Right cardiac atrium (tissue), 5 donors: ENCODE results near the gene TSTD2. TPM values are rescaled to one million over a fixed set of nuclear protein-coding genes. Genes with fewer than 3 reads are reported as not detected.

Source experiments
- ATAC-seq, 2 donors: fragments of 200-7000 bp; cut with Tn5 transposase; one replicate each; pipeline versions ENCODE4 v1.8.0 to v1.9.1; 2020; ENCODE audit warnings: moderate library complexity in 2 of 2, mild to moderate bottlenecking in 1 of 2
- DNase-seq, 3 donors: peaks; one replicate each; pipeline ENCODE4 v3.0.0-alpha.2; 2020
- H3K27ac ChIP-seq: one replicate; pipeline ENCODE4 v1.5.1; 2013; ENCODE audit warnings: mild to moderate bottlenecking, low read length, control low read depth, moderate library complexity
- H3K27me3 ChIP-seq: one replicate; pipeline ENCODE4 v1.6.1; 2013; ENCODE audit not compliant: control insufficient read depth, insufficient read depth
- H3K4me1 ChIP-seq: one replicate; pipeline ENCODE4 v1.6.1; 2013; ENCODE audit warnings: low read length; ENCODE audit not compliant: control insufficient read depth, insufficient read depth
- H3K4me3 ChIP-seq: one replicate; pipeline ENCODE4 v1.5.1; 2013; ENCODE audit warnings: low read length, control low read depth
- H3K9me3 ChIP-seq: one replicate; pipeline ENCODE4 v1.6.1; 2013; ENCODE audit warnings: low read length; ENCODE audit not compliant: control insufficient read depth
- WGBS: extraction: QIAGEN DNeasy Blood & Tissue Kit; methylation state at CpG from one replicate; pipeline ENCODE4 v1.1.7; 2013; 5-methylcytosine and 5-hydroxymethylcytosine counted together
- intact Hi-C, 4 donors: fragments of 100-400 bp; cut with DNase I; formaldehyde crosslinking; loops; one replicate each; pipeline versions ENCODE4 v1.11.0 to v1.14.0; 2022 to 2023
- polyA plus RNA-seq: library from polyadenylated mRNA; stranded (reverse); fragments of 200-250 nt; gene quantifications from one replicate; pipeline ENCODE4 v1.2.3, GENCODE V29; 2013
- total RNA-seq, 4 donors: library from RNA; stranded (reverse); fragmentation: NEBNext Ultra II Directional; extraction: Animal tissue kit (Norgen Biotek cat#: 25700); gene quantifications; one replicate each; pipeline ENCODE4 v1.2.1, GENCODE V29; 2021
- donor health status: healthy with polysubstance abuse.
- donor health status: DM: no; HTN: yes; CAD: no.
- donor health status: DM: no; HTN: no; CAD: no.
- donor health status: DM: no; HTN: yes; CAD: no; lungs with severe emphysema.
- donor health status: DM: yes; HTN: yes; CAD: no.

TSTD2 gene
- total and polyA plus RNA-seq, 5 donors: 14.0 to 29.5 (median 22.9) TPM

GRCh38 chr9:97563458-97564135, 69.6 kb downstream of the TSTD2 start:
- intact Hi-C loops: no loop called here

GRCh38 chr9:97562542-97562941, 70.6 kb downstream of the TSTD2 start:
- 88% methylated on average over 5 of the region's 5 CpGs for WGBS
- intact Hi-C loops: no loop called here
- Histone ChIP-seq H3K9me3 (no peaks in the 10 kb centered on the region), H3K27ac (peak overlapping the region; percentile 21), H3K4me3 (no peak overlapping the region), H3K27me3 (no peaks in the 10 kb centered on the region), H3K4me1 (peaks cover 23% of the 10 kb centered on the region)
- DNase-seq (peak in 1 of 3 donors; percentile 44), ATAC-seq (no peak)

More at GRCh38 chr9:97563458-97564135, 69.6 kb downstream of the TSTD2 start:
- Histone ChIP-seq H3K9me3 (no peaks in the 10 kb centered on the region), H3K27ac (peak overlapping the region; percentile 50), H3K4me1 (peaks cover 23% of the 10 kb centered on the region), H3K4me3 (no peak overlapping the region), H3K27me3 (no peaks in the 10 kb centered on the region)
- DNase-seq (peak in 1 of 3 donors; percentile 37), ATAC-seq (peak; percentile 25 to 43)
- WGBS: 44% methylated on average over 13 of the region's 13 CpGs

DNA sequence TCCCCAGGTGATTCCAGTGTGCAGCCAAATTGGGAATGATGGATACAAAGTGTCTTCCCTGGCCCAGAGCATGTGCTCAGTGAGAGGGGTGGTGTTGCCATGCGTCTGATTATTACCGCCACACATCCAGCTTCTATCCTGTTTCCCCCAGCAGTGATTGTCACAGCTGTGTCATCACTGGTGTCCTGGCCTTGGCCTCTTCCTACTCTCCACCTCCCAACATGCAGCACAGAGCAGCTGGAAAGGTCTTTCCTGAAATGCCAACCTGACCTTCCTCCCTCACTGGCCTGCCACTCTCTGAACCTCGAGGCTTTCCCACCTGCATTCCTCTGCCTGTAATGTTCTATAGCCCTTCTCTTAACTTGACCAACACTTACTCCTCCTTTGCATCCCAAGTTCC, 71.7 kb downstream of the TSTD2 start:
- intact Hi-C loops: no loop called here
- Histone ChIP-seq H3K9me3 (no peaks in the 10 kb centered on the region), H3K27ac (peak overlapping the region; percentile 48), H3K4me3 (no peak overlapping the region), H3K27me3 (no peaks in the 10 kb centered on the region), H3K4me1 (peaks cover 31% of the 10 kb centered on the region)
- ATAC-seq (no peak), DNase-seq (no peak)
- 68% methylated on average over 3 of the region's 3 CpGs for WGBS

DNA sequence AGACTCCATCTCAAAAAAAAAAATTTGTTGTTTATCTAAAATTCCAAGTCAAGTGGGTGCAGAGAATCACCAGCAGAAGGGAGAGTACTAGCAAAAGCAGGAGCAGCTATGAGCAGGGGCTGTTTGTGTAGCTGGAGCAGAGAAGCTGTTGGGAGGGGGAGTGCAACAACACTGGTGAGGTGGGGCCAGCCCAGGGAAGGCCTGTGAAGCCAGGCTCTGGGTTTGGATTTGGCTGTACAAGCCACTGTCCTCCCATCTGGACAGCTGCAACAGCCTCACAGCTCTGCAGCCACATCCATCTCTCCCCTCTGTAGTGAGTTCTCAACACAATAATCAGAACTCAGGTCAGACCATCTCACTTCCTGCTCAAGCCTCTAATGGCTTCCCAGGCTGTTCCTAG, 72.3 kb downstream of the TSTD2 start:
- peak in 1 of 3 donors; percentile 63 for DNase-seq
- no peaks in the 10 kb centered on the region for H3K27me3 ChIP-seq
- intact Hi-C loops: no loop called here
- no peak for ATAC-seq
- H3K4me3 ChIP-seq: no peak overlapping the region
- peaks cover 37% of the 10 kb centered on the region for H3K4me1 ChIP-seq
- H3K9me3 ChIP-seq: no peaks in the 10 kb centered on the region
- peak overlapping the region; percentile 30 for H3K27ac ChIP-seq

DNA sequence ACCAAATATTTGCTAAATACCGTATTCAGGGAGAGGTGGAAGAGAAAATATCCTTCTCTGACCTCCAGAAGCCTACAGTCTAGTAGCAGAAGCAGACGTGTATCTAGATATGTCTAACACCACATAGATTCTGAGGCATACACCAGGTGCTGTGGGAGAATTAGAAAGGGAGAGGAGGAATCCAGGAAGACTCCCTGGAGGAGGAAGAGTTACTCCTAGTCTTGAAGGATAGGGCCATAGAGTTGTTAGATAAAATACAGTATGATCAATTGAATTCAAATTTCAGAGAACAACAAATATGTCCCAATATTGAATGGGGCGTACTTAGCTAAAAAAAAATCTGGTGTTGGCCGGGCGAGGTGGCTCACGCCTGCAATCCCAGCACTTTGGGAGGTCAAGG, 73.0 kb downstream of the TSTD2 start:
- WGBS: 87% methylated on average over 6 of the region's 6 CpGs
- no peak for DNase-seq
- no peaks in the 10 kb centered on the region for H3K27me3 ChIP-seq
- ATAC-seq: no peak
- intact Hi-C loops: no loop called here
- peaks cover 40% of the 10 kb centered on the region for H3K4me1 ChIP-seq
- H3K9me3 ChIP-seq: no peaks in the 10 kb centered on the region
- H3K27ac ChIP-seq: peak overlapping the region; percentile 25
- H3K4me3 ChIP-seq: no peak overlapping the region

- DNase-seq: peak in 1 of 3 donors; percentile 48
- H3K9me3 ChIP-seq: no peaks in the 10 kb centered on the region
- no peak overlapping the region for H3K4me3 ChIP-seq
- H3K27ac ChIP-seq: peak overlapping the region; percentile 90
- peaks cover 42% of the 10 kb centered on the region for H3K4me1 ChIP-seq
- no peak for ATAC-seq
- intact Hi-C loops: loop anchor here in 1 of 4 donors (5.0 kb wide), 1 partner anchor 37 kb away; no protein-coding TSS in a partner anchor
- H3K27me3 ChIP-seq: no peaks in the 10 kb centered on the region
- WGBS: 72% methylated on average over 10 of the region's 10 CpGs
Observed at GRCh38 chr9:97559111-97559514, 74.1 kb downstream of the TSTD2 start.

- no peak overlapping the region for H3K4me3 ChIP-seq
- H3K9me3 ChIP-seq: no peaks in the 10 kb centered on the region
- 60% methylated on average over 3 of the region's 3 CpGs for WGBS
- DNase-seq (no peak), ATAC-seq (no peak)
- intact Hi-C loops: loop anchor here in 1 of 4 donors (5.0 kb wide), 1 partner anchor 36 kb away; no protein-coding TSS in a partner anchor
- H3K27me3 ChIP-seq: no peaks in the 10 kb centered on the region
- H3K4me1 ChIP-seq: peaks cover 38% of the 10 kb centered on the region
- H3K27ac ChIP-seq: peak overlapping the region; percentile 90
Observed at GRCh38 chr9:97558701-97559101, 74.5 kb downstream of the TSTD2 start.

DNA sequence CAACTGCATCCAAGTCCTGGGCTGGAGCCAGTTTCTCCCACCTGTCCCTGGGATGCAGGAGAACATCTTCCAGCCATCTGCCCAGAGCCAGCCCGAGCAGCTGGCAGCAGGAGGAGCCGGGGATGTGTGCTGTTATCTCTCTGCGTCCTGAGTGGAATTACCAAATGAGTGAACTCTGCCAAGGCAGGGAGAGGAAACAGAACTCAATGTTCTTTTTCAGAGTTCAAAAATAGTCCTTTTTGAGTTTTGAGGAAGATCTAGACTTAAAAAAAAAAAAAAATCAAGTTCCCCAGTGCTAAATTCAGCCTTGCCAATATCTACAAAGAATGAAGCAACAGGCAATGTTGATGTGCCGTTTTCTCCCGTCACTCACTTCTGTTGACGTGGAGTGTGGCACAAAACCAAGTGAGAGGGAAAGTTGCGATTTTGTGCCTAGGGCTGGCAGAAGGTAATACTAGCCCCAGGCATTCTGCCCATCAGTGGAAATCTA, 75.5 kb downstream of the TSTD2 start:
- H3K27me3 ChIP-seq: no peaks in the 10 kb centered on the region

GRCh38 chr9:97556721-97557605, 76.2 kb downstream of the TSTD2 start:
- intact Hi-C loops: loop anchor here in 1 of 4 donors (2.0 to 5.0 kb wide), 2 partner anchors 35 to 54 kb away; no protein-coding TSS in a partner anchor
- 57% methylated on average over 15 of the region's 15 CpGs for WGBS
- no peak overlapping the region for H3K4me3 ChIP-seq

More for the DNA sequence above, 75.5 kb downstream of the TSTD2 start:
- Histone ChIP-seq H3K4me1 (peaks cover 37% of the 10 kb centered on the region), H3K4me3 (no peak overlapping the region), H3K27ac (peak overlapping the region; percentile 98), H3K9me3 (no peaks in the 10 kb centered on the region)
- 5% methylated on average over 7 of the region's 7 CpGs for WGBS
- ATAC-seq (peak; percentile 86 to 89), DNase-seq (peak; percentile 84 to 92 (median 89))
- intact Hi-C loops: loop anchor here in 1 of 4 donors (2.0 to 5.0 kb wide), 2 partner anchors 35 to 55 kb away; no protein-coding TSS in a partner anchor

DNA sequence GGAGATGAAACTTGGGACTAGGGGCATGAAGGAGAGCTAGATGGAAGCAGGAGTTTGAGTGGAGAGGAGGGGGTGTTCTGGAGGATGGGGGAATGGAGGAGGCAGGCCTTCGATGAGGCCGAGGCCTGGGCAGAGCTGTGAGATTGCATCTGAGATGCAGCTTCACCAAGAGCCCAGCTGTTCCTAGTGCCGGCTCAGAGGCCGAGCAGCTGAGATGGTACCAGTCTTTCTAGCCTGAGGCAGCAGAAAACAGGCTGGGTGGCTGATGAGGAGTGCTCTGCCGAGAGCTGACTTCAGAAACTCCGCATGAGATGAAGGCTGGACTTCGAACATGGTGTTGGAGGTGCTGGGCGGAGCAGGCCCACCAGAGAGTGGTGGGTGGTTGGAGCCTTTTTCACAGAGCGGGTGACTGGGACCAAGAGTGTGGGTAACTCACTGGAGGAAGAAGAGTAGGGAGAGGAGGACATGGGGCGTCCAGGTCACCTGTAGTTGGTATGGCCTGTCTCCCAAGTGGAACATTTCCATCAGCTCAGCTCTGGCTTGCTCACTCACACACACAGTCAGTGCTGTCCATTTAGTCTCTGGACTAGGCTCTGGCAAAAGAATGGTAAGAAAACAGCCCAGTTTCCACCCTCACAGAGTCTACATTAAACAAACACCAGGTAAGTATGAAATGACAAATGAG, 77.0 kb downstream of the TSTD2 start:
- no peaks in the 10 kb centered on the region for H3K9me3 ChIP-seq
- no peak overlapping the region for H3K4me3 ChIP-seq
- peak in 1 of 3 donors; percentile 56 for DNase-seq
- H3K4me1 ChIP-seq: peaks cover 34% of the 10 kb centered on the region
- intact Hi-C loops: loop anchor here in 1 of 4 donors (2.0 to 5.0 kb wide), 2 partner anchors 34 to 53 kb away; no protein-coding TSS in a partner anchor
- peak overlapping the region; percentile 98 for H3K27ac ChIP-seq
- no peak for ATAC-seq
- 95% methylated on average over 10 of the region's 10 CpGs for WGBS
- no peaks in the 10 kb centered on the region for H3K27me3 ChIP-seq

More at GRCh38 chr9:97556721-97557605, 76.2 kb downstream of the TSTD2 start:
- DNase-seq (peak; percentile 66 to 84 (median 81)), ATAC-seq (peak; percentile 36 to 40)
- Histone ChIP-seq H3K27ac (peak overlapping the region; percentile 98), H3K4me1 (peaks cover 36% of the 10 kb centered on the region), H3K9me3 (no peaks in the 10 kb centered on the region), H3K27me3 (no peaks in the 10 kb centered on the region)
